Activated T-cell treated with anti-CD3 and anti-CD28 coated beads for 48 hours (primary cell): ENCODE results near the gene MSMO1.
"Not testable (repeated sequence)": the region's sequence is repeated elsewhere in the genome, so short reads cannot be mapped to it uniquely, and the experiment has no call there.

Experiments
- DNase-seq: peaks from one replicate; pipeline ENCODE4 v3.0.0-alpha.2; 2020; ENCODE audit warnings: low read depth

Gene MSMO1

DNA sequence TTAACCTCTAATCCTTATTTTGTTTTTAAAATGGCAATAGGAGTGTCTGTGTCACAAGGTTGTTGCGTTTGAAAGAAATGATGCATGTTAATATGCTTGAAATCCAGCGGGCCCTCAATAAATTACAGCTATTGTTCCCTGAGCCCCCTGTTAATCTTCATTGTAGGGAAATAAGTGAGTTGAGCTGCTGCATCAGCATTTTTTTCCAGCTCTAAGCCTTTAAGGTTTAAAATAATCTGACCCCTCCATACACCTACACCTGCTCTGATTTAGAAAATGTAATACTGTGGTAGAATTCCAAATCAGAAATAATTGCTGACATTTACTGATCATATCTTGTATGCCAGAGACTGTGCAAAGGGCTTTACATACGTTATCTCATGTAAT, 2.6 kb upstream of the MSMO1 start:
- no peak for DNase-seq

DNA sequence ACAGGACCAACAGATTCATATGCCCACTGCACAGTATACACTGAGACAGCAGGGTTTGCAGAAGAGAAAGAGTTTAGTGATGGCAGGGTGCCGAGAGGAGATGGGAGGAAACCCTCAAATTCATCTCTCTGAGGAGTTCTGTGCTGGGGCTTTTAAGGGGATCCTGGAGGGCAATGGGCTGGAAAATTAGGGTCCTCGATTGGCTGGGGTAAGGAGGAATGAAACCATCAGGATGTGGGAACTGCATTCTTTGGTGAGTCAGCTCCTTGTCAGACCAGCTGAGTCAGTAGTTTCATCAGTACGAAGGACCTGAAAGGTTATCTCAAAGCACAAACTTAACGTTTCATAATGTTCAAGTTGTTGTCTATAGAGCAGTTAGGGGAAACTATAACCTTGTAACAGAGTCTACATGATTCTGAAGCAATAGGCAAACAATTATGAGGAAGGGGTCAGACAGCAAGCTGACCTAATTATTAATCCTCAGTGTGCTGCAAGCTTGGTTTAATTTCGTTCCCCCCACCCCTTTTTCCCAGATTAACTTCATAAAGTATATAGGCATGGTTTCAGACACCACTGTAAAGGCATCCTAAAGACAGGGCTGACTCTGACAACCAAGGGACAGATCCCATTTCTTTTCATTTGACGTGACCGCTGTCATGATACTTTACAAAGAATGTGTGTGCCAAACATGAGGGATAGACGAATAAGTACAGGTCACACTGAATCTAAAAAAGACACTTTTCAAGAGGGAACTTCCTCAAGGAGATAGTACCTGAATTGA, 1.5 kb upstream of the MSMO1 start:
- no peak for DNase-seq

DNA sequence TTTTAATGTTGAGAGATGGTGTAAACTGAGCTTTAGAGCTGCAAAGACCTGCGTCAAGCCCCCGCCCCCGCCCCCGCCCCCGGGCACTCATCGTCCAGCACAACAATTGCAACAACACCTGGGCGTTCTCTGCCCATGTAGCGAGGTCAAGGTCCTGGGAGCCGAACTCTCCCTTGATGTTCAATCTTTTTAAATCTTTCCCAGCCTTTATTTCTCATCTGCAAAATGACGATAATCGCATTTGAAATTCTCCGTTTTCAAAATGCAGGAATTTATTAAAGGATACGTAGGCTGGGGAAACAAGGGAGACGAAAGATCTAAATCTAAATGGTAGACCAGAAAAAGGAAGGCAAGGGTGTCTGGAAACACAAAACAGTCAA, 648 bp upstream of the MSMO1 start:
- no peak for DNase-seq

DNA sequence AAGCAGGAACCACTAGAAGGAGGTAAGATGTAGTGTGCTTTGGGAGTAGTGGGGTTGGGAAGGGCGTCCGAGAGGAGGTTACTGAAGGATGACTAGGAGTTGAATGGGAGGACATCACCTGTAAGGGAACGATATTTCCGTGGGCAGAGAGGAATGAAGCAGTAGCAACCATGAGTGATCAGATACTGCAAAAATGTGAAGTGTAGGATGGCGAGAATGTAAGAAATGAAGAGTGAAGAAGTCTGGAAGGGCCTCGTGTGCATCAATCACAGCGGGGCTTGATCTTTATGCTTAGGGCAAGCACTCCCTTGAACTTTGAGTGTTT, 594 bp downstream of the MSMO1 start:
- DNase-seq: no peak

DNA sequence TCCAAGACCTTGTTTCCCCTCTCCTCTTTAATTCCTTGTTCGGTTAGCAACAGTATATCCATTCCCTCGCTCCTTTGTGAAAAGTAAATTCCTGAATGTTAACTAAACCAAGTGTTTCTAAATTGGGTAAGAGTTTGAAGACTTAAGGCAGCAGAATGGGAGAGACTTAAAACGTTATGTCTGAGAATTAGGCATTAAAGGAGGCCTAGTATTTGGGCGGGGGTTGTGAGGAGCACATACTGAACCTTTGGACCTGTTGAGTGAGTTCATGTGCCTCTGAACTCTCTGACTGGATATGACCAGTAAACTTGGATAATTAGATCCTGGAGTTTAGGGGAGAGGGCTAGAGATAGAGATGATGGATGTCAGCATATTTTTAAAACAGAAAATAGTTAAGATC, 1.2 kb downstream of the MSMO1 start:
- DNase-seq: no peak

DNA sequence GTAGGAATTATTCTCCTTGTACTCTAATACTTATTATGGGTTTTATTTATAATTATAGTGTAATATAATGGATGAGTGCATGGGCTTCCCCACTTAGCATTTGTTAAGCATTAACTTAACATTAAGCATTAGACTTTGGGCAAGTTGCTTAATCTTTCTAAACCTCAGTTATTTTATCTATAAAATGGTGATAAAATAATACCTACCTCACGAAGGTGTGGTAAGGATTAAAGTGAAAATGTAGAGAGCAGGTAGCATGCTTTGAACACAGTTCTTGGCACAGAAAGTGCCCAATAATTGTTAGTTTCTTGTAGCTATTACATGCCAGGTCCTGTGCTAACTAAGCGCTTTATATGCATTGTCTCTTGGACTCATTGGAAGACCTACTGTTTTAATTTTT, 2.6 kb downstream of the MSMO1 start:
- no peak for DNase-seq

DNA sequence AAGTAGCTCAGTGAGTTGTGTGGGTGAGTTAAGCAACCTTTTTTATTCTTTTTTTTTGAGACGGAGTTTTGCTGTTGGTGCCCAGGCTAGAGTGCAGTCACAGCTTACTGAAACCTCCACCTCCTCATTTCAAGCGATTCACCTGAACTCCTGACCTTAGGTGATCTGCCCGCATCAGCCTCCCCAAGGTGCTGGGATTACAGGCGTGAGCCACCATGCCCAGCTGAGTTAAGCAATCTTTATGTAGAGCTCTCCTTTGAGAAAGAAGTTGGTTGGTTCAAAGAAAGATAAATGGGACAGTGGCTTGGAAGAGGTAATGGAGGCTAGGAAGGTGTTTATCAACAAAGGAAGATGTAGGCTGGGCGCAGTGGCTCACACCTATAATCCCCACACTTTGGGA, 3.2 kb downstream of the MSMO1 start:
- DNase-seq: no peak

DNA sequence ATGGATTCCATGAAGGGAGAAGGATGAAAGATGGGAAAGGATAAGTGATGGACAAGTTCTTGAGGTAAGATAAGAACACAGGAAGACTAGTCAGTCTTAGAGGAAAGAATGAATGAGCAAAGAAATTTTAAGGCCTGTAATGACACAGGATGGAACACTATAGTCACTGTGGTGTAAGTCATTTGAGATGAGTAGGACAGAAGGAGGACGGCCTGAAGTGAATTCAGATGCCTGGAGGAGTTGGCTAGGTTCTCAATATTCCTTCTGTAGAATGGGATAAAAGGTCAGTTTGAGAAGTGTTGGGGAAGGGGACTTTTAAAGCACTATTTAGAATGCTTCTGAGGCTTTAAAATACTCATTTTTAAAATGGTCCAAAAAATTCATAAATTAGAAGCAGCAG, 3.9 kb downstream of the MSMO1 start:
- DNase-seq: no peak

DNA sequence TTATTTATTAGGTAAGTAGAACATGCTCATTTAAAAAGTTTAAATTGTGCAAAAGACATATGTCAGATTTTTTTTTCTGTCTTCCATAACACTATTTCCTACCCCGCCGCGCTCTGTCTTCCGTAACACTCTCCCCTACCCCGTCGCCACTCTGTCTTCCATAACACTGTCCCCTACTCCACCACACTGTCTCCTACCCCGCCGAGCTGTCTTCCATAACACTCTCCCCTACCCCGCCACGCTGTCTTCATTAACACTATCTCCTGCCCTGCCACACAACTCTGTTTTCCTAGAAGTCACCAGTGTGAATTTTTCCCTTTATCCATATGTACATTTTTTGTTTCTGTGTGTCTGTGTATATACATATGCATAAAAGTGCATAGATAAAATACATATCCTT, 4.4 kb downstream of the MSMO1 start:
- no peak for DNase-seq

DNA sequence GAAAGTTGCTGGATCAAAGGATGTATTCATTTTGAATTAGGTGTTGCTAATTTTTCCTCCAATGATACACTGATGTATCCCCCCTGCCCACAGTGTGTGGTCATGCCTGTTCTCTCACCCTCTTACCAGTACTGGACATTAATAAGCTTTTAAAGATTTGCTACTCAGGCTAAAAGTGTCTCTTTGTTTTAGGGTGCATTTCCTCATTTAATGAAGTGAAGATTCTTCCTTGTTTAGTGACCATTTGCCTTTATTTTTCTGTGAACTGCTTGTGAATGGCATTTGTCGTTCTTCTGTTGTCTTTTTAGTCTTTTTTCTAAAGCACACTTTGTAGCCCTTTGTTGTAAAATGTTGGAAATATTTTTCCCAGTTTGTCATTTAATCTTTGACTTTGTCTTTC, 5.0 kb downstream of the MSMO1 start:
- DNase-seq: no peak

DNA sequence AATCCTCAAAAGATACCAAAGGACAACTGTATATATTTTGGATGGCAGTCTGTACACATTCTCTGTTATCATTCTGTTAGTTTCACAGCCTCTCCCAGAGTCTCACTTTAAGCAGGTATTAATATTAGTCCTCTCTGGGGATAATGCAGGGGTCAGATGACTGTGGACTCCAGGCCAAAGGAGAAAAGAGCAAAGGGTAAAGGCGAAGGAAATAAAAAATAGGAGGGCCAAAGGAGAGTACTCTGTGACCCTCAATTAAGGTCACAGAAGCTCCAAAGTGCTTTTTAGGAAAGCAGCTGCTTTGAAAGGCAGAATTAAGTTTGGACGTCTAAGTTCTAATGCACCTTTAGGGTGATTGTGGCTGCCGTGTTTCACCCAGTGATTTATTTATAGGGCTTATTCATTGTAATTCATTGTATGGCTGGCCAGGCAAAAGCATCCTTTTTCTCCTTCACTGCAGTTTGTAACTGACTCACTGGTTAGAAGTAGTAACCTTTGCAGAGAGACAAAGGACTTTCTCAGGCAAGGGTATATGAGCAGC, 7.8 kb downstream of the MSMO1 start:
- no peak for DNase-seq

DNA sequence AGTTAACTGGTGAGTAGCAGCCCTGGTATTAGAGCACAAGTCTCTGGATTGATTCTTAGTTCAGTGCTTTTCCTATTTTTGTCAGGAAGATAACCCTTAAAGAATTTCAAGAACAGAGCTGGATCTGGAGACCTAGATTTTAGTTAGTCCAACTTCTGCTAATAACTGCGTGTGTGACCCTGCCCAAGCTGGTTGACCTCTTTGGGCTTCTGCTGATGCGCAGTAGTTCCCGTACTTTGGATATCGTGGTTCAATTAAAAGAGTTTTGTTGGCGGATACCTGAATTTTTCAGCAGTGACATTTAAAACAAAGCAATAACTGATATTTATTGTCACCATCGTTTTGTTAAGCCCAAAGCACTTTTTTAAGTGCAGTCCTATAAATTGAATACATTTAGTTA, 9.3 kb downstream of the MSMO1 start:
- no peak for DNase-seq

DNA sequence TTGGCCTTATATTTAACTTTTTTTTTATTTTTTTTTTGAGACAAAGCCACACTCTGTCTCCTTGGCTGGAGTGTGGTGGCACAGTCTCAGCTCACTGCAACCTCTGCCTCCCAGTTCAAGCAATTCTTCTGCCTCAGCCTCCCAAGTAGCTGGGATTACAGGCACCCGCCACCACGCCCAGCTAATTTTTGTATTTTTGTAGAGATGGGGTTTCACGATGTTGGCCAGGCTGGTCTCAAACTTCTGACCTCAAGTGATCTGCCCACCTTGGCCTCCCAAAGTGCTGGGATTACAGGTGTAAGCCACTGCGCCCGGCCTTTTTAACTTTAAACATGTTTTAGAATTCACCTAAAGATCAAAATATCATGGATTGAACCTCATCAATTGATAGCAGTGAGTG, 14.9 kb downstream of the MSMO1 start:
- not testable (repeated sequence) for DNase-seq

DNA sequence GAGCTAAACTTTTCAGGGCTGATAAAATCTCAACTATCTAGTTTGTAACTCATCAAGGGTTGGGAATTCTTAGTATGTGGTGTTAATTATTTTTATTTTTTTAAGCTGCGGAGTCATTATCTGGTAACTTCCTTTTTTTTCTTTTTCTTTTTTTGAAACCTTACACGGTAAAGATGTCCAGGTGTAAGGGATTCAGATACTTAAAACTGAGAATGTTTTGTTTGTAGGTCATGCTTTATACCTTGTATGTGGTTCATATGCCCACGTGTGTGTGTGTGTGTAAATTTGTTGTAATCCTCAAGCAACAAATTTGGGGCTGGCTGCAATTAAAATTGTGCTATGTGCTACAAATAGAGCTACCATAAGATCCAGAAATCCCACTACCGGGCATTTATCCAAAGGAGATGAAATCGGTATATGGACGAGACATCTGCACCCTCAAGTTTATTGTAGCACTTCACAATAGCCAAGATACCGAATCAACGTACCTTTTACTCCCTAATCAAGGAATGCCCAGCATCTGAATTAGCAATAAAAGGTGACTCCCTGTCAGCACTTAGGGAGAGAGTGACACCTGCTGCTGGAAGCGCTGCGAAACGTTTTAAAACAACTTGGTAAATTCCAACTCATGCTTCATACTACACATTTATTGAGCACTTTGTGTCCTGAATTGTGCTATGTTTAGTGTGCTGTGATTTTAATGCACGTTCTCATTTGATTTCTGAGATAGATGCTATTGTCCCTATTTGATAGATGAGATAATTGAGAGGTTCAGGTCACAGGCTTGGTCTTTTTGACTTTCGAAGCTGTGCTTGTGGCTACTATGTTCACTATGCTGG, 16.1 kb downstream of the MSMO1 start:
- DNase-seq: no peak

DNA sequence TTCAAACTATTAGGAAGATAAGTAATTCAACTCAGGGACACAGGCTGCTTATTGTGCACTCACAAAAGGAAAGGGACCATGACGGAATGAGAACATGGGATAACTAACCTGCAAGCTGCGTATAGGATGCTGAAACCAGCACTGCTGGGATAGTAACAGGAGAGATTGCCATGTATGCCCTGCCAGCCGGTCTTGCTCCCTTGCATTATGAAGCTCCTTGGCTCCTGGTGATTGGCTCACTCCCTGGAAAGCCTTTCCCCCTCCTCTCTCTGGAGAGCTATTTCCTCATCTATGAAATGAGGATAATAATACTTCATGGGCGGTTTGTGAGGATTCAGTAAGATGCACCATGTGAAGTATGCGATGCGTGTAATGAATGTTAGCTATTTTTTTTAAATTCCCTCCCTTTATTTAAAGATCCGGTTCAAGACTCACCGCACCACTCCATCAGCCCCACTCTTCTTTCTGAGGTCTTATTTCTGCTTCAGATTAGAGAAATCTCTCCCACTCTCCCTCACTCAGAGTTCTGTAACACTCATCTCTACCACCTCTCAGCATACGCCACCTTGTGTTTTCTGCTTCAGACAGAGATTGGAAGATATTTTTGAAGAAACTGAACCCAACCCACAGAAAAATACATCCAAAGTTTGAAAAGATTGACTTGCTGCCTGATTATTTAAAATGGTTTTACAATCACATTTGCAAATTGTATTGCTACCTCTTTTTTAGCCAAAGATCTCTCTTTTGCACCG, 18.4 kb downstream of the MSMO1 start:
- no peak for DNase-seq

DNA sequence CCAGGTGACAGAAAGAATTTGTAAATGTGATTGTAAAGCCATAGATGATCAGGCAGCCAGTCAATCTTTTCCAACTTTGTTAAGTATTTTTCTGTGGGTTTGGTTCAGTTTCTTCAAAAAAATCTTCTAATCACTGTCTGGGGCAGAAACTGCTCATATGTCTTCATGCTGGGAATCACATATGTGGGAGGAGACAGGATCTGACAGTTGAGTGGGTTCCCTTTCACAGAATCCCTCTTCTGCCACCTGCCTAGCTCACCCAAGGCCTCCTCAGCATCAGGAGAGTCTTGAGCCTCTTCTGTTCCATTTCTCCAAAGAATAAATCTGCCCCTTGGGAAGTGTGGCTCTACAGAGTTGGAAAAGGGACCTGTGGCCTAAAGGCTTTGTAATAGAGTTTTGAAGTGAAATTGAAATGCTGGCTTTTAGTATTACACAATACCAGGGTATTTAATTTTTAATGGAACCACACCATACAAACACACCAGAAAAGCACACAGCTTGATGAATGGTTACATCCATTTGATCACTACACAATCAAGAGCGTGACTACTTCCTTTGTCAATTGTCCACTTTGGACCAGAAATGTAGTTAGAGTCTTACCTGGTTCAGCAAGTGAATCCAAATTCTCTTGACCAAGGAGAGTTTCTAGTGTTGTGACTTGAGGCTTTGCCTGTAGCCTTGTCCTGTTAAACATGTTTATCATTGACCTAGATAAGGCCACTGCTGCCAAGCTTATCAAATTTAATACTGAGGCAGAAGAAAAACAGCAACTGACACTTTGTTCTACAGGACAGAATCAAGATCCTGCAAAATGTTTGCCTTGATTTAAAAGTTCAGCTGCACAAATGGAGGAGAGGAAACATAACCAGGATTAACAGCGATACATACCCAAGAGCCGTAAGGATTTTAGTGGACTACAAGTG, 20.4 kb downstream of the MSMO1 start:
- no peak for DNase-seq

DNA sequence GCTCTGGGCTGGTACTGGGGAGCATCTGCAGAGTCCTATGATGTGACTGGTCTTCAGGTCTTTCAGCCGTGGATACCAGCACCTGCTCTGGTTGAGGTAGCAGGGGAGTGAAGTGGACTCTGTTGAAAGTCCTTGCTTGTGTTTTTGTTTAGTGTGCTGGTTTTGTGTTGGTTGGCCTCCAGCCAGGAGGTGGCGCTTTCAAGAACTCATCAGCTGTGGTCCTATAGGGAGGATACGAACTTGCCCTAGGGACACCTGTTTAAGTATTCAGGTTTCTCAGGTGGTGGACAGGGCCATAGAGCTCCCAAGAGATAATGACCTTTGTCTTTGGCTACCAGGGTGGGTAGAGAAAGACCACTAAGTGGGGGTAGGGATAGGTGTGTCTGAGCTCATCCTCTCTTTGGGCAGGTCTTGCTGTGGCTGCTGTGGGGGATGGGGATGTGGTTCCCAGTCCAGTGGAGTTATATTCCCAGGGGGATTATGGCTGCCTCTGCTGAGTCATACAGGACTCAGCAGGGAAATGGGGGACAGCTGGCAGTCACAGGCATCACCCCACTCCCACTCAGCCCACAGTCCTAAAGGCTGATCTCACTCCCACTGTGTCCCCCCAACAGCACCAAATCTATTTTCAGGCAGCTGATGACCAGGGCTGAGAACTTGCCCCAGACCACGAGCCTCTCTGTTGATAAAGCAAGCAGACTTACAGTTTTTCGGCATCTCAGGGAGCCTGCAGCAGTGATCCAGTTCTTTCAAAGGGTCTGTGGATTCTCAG, 24.1 kb downstream of the MSMO1 start:
- DNase-seq: no peak

DNA sequence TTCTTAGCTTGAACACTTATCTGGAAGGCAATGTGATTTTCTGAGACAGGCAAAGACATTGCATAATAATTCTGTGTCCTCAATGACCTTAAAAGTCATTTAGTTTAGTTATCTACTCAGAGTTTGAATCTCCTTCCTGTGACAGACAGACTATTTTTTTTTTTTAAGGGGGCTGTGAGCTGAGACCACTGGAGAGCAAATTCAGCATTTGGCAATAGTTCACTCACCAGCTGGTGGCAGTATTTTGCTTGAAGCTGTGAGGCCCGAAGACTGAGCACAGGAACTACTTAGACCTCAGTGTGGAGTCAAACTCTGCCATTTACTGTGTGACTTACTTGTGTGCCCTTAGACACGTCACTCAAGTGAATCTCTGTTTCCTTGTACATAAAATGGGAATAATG, 28.4 kb downstream of the MSMO1 start:
- no peak for DNase-seq

DNA sequence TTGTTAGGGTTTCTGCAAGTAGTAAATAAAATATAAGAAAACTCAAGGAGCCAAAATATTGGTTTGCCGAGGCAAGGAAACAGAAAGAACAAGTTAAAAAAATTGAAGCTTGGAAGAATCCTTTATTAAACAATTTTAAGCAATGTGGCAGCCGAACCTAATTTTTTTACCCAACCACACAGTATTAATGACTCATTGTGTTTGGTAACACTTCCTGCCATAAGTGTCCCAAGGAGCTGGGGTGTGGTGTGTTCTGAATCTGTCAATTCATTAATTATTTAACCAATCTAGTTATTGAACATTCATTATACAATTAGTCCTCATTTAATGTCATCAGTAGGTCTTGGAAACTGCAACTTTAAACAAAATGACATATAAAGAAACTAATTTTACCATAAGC, 32.0 kb downstream of the MSMO1 start:
- DNase-seq: no peak

DNA sequence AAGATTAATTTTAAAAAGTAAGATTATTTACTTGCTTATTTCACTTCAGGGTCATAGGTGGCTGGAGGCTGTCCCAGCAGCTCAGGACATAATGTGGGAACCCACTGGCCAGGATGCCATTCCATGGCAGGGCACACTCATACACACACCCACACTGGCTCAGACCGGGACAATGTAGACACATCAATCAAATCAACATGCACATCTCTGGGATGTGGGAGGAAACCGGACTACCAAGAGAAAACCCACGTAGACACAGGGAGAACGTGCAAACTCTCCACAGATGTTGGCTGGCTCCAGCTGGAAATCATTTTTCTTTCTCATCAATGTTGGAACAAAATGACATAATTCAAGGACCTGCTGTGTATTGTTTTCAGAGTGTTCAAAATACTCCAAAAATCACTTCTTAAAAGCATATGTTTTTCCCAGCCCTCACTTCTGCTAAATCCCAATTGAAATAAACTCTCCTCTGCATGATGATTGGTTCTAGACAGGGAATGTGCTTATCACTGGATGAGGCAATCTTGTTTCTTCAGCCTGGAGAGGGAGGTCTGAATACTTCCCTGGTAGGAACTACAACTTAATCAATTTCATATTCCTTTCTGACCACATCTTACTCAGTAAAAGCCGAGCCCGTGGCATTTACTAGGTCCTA, 32.7 kb downstream of the MSMO1 start:
- no peak for DNase-seq
